ENCODE data around the gene RTBDN.
"Not testable (repeated sequence)": the region's sequence is repeated elsewhere in the genome, so short reads cannot be mapped to it uniquely, and the experiment has no call there.

The RTBDN gene

GRCh38 chr19:12817810-12818209 lies 16.6 kb downstream of the RTBDN start:
- not testable (repeated sequence) for DNase-seq

GRCh38 chr19:12817188-12817587 lies 17.2 kb downstream of the RTBDN start:
- DNase-seq = not testable (repeated sequence)

GRCh38 chr19:12815088-12815487 lies 19.3 kb downstream of the RTBDN start:
- no peak for DNase-seq

GRCh38 chr19:12806242-12807081 lies 27.9 kb downstream of the RTBDN start, which contains the start of gene RNASEH2A:
RNASEH2A (plus strand) TSS chr19:12806584; CDS start chr19:12806674, 90 bp downstream.
- DNase-seq = peak; percentile 98

- DNase-seq = no peak
Observed at GRCh38 chr19:12804051-12804450, 30.3 kb downstream of the RTBDN start.

GRCh38 chr19:12802267-12803106 lies 31.9 kb downstream of the RTBDN start:
- DNase-seq = no peak

GRCh38 chr19:12801466-12802266 lies 32.7 kb downstream of the RTBDN start, which contains the start of the genes PRDX2 and THSD8:
PRDX2 (minus strand) TSS chr19:12801800; CDS start chr19:12801261, 539 bp downstream.
THSD8 (plus strand) TSS chr19:12802069; CDS start chr19:12802072, 3 bp downstream.
- peak; percentile 94 for DNase-seq

- peak; percentile 60 for DNase-seq
Observed at GRCh38 chr19:12800923-12801465, 33.4 kb downstream of the RTBDN start.

- DNase-seq = no peak
Observed at GRCh38 chr19:12800466-12800770, 34.0 kb downstream of the RTBDN start.

- DNase-seq = no peak
Observed at GRCh38 chr19:12799742-12800465, 34.5 kb downstream of the RTBDN start.

- DNase-seq = not testable (repeated sequence)
Observed at GRCh38 chr19:12797607-12798006, 36.8 kb downstream of the RTBDN start.

GRCh38 chr19:12797141-12797587 lies 37.2 kb downstream of the RTBDN start:
- DNase-seq = peak; percentile 29

GRCh38 chr19:12796146-12797071 lies 38.0 kb downstream of the RTBDN start:
- peak; percentile 93 for DNase-seq

GRCh38 chr19:12794971-12795381 lies 39.4 kb downstream of the RTBDN start:
- no peak for DNase-seq

- DNase-seq = peak; percentile 33
Observed at GRCh38 chr19:12794196-12794941, 40.0 kb downstream of the RTBDN start.

GRCh38 chr19:12793290-12794195 lies 40.8 kb downstream of the RTBDN start:
- DNase-seq = peak; percentile 96

- DNase-seq = peak; percentile 66
Observed at GRCh38 chr19:12792853-12793289, 41.5 kb downstream of the RTBDN start.

- peak; percentile 89 for DNase-seq
Observed at GRCh38 chr19:12792051-12792852, 42.1 kb downstream of the RTBDN start.

Data from NCI-H69 (cell line).